Effector memory CD4-positive, alpha-beta T cell (primary cell): ENCODE measurements around the gene DEFB128.
"Not testable (repeated sequence)": the region's sequence is repeated elsewhere in the genome, so short reads cannot be mapped to it uniquely, and the experiment has no call there.

Experiments used
- DNase-seq, 3 donors: peaks; one replicate each; pipeline ENCODE4 v3.0.0-alpha.2; 2020
- H3K27ac ChIP-seq: 2 replicates; pipeline ENCODE4 v1.7.0; 2013; ENCODE audit warnings: mild to moderate bottlenecking, low read length, moderate library complexity; ENCODE audit not compliant: insufficient read depth, poor library complexity, severe bottlenecking
- H3K27me3 ChIP-seq: replicated peaks from 2 replicates; pipeline ENCODE4 v1.7.0; 2013; ENCODE audit warnings: mild to moderate bottlenecking, low read length; ENCODE audit not compliant: insufficient read depth, control insufficient read depth, poor library complexity, severe bottlenecking
- H3K36me3 ChIP-seq: 2 replicates; pipeline ENCODE4 v1.7.0; 2013; ENCODE audit warnings: mild to moderate bottlenecking, low read length, moderate library complexity; ENCODE audit not compliant: control insufficient read depth, insufficient read depth
- H3K4me1 ChIP-seq: 2 replicates; pipeline ENCODE4 v1.7.0; 2013; ENCODE audit warnings: low read length, mild to moderate bottlenecking; ENCODE audit not compliant: control insufficient read depth, insufficient read depth, poor library complexity, severe bottlenecking
- H3K4me3 ChIP-seq: 2 replicates; pipeline ENCODE4 v1.7.0; 2013; ENCODE audit warnings: low read length, low read depth, mild to moderate bottlenecking; ENCODE audit not compliant: insufficient read depth, poor library complexity, severe bottlenecking
- H3K9me3 ChIP-seq: 2 replicates; pipeline ENCODE4 v1.7.0; 2013; ENCODE audit warnings: mild to moderate bottlenecking, low read length, moderate library complexity; ENCODE audit not compliant: control insufficient read depth
- total RNA-seq, 3 donors: gene quantifications; one replicate each; lab custom pipeline; 2026; lab: John Stamatoyannopoulos, UW

The DEFB128 gene
- 0 reads per million in 3 donors for total RNA-seq

- H3K4me1 ChIP-seq: no peaks in the 10 kb centered on the region
- no peak for DNase-seq
- no peaks in the 10 kb centered on the region for H3K9me3 ChIP-seq
- H3K36me3 ChIP-seq: no peaks in the 10 kb centered on the region
- H3K27ac ChIP-seq: no peak within 1 kb of the TSS
- no peaks in the 10 kb centered on the region for H3K27me3 ChIP-seq
- H3K4me3 ChIP-seq: no peak within 1 kb of the TSS
Observed at GRCh38 chr20:189611-190010, at the start of gene DEFB128. Gene DEFB128, minus strand, starts transcription at chr20:189711. Its CDS starts 88 bp downstream, at chr20:189623.

- no peaks in the 10 kb centered on the region for H3K36me3 ChIP-seq
- H3K27ac ChIP-seq: no peak overlapping the region
- no peak overlapping the region for H3K4me3 ChIP-seq
- H3K9me3 ChIP-seq: no peaks in the 10 kb centered on the region
- no peaks in the 10 kb centered on the region for H3K27me3 ChIP-seq
- DNase-seq: no peak
- H3K4me1 ChIP-seq: no peaks in the 10 kb centered on the region
Observed at GRCh38 chr20:237929-238328, 48.4 kb upstream of the DEFB128 start.

- Histone ChIP-seq H3K4me3 (no peak overlapping the region), H3K4me1 (no peaks in the 10 kb centered on the region), H3K9me3 (no peaks in the 10 kb centered on the region), H3K27ac (no peak overlapping the region), H3K27me3 (no peaks in the 10 kb centered on the region), H3K36me3 (no peaks in the 10 kb centered on the region)
- no peak for DNase-seq
Observed at GRCh38 chr20:237489-237888, 48.0 kb upstream of the DEFB128 start.

GRCh38 chr20:235891-236290 is 46.4 kb upstream of the DEFB128 start:
- Histone ChIP-seq H3K36me3 (no peaks in the 10 kb centered on the region), H3K27ac (no peak overlapping the region), H3K4me3 (no peak overlapping the region)

DNA sequence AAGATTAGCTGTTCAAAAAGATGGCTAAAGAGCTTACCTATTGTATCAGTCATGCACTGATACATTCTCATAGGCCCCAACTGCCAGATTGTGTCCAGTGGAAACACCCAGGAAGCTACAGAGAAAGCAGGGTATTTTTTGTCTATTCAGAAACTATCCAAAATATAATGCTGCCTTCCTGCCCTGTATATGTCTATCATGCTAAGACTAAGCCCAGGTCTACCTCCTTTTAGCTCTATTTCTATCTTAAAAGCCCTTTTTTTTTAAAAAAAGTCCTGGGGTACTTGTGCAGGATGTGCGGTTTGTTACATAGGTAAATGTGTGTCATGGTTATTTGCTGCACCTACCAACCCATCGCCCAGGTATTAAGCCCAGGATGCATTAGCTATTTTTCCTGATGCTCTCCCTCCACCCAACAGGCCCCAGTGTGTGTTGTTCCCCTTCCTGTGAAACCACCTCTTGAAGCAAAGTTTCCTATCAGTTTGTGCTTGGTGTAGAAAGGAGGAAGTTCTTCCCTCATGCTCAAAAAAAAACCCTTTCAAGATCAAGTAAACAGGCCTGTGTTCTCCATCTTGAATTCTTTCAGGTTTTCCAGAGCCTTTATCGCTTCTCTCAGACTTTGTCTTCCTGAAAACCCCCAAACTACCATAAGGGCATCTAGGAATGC is 38.1 kb upstream of the DEFB128 start:
- H3K27ac ChIP-seq: no peak overlapping the region

More at GRCh38 chr20:235891-236290, 46.4 kb upstream of the DEFB128 start:
- no peaks in the 10 kb centered on the region for H3K27me3 ChIP-seq
- H3K9me3 ChIP-seq: no peaks in the 10 kb centered on the region
- no peaks in the 10 kb centered on the region for H3K4me1 ChIP-seq
- DNase-seq: no peak

DNA sequence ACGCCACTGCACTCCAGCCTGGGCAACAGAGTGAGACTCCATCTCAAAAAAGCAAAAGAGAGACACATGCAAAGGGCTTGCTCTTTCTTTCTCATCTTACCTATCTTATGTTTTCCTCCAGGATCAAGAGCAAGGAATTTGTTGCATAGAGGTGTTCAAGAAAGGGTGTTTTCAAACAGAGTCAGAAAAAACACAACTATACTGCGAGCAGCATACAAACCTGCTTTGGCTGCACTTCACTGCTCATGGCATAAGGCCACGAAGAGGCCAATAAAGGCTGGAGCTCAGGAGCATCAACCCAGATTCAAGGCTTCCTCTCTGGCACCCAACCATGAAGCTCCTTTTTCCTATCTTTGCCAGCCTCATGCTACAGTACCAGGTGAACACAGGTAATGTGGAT is 37.4 kb upstream of the DEFB128 start, which contains the start of gene DEFB129:
TSS of gene DEFB129 (plus strand) at position 301 of the 400 bp plus-strand sequence. CDS start at position 332, 31 bp downstream.
- no peaks in the 10 kb centered on the region for H3K27me3 ChIP-seq

More for the DNA sequence above, 38.1 kb upstream of the DEFB128 start:
- no peaks in the 10 kb centered on the region for H3K27me3 ChIP-seq
- H3K4me3 ChIP-seq: no peak overlapping the region
- no peaks in the 10 kb centered on the region for H3K9me3 ChIP-seq
- no peak for DNase-seq
- H3K36me3 ChIP-seq: no peaks in the 10 kb centered on the region
- no peaks in the 10 kb centered on the region for H3K4me1 ChIP-seq

DNA sequence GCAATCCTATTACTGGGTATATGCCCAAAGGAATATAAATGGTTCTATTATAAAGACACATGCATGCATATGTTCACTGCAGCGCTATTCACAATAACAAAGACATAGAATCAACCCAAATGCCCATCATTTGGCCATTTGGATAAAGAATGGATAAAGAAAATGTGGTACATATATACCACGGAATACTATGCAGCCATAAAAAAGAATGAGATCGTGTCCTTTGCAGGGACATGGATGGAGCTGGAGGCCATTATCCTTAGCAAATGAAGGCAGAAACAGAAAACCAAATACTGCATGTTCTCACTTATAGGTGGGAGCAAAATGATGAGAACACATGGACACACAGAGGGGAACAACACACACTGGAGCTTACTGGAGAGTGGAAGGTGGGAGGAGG is 36.4 kb upstream of the DEFB128 start:
- H3K27me3 ChIP-seq, H3K4me3 ChIP-seq, H3K36me3 ChIP-seq, H3K27ac ChIP-seq, H3K9me3 ChIP-seq, H3K4me1 ChIP-seq, DNase-seq: not testable (repeated sequence)

More for the DNA sequence above, 37.4 kb upstream of the DEFB128 start, which contains the start of gene DEFB129:
- no peak within 1 kb of the TSS for H3K4me3 ChIP-seq
- no peak within 1 kb of the TSS for H3K27ac ChIP-seq
- no peaks in the 10 kb centered on the region for H3K9me3 ChIP-seq
- H3K36me3 ChIP-seq: no peaks in the 10 kb centered on the region
- DNase-seq: no peak
- no peaks in the 10 kb centered on the region for H3K4me1 ChIP-seq

- no peak for DNase-seq
- Histone ChIP-seq H3K27me3 (no peaks in the 10 kb centered on the region), H3K9me3 (no peaks in the 10 kb centered on the region), H3K4me1 (no peaks in the 10 kb centered on the region), H3K36me3 (no peaks in the 10 kb centered on the region), H3K27ac (no peak overlapping the region), H3K4me3 (no peak overlapping the region)
Observed at GRCh38 chr20:221258-221830, 31.8 kb upstream of the DEFB128 start.

DNA sequence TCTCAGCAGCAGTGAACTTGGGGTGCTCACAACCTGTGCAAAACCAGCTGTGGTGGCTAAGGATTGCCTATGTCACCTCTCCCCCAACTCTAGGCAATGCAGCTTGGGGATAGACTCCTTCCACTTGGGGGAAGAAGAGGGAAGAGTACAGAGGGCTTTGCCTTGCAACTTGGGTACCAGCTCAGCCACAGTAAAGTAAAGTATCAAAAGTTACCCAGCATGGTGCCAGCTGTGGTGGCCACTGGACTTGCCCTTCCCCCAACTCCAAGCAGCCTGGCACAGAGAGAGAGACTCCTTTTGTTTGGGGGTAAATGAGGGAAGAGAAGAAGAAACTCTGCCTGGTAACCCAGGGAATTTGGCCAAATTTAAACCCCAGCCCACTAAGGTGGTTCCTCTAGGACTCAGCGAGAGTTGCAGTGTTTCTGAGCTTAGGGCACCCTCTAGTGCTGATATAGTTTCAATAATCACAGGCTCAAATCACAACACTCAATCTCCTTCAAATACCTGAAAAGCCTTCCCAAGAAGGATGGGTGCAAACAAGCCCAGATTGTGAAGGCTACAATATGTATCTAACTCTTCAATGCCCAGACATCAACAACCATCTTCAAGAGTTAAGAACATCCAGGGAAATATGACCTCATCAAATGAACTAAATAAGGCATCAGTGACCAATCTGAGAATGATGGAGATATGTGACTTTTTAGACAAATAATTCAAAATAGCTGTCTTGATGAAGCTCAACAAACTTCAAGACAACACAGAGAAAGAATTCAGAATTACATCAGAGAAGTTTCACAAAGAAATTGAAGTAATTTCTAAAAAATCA is 30.0 kb upstream of the DEFB128 start:
- H3K4me3 ChIP-seq: no peak overlapping the region
- H3K4me1 ChIP-seq: no peaks in the 10 kb centered on the region
- no peaks in the 10 kb centered on the region for H3K36me3 ChIP-seq
- no peak overlapping the region for H3K27ac ChIP-seq
- no peak for DNase-seq
- no peaks in the 10 kb centered on the region for H3K9me3 ChIP-seq
- no peaks in the 10 kb centered on the region for H3K27me3 ChIP-seq

- Histone ChIP-seq H3K4me3 (no peak overlapping the region), H3K36me3 (no peaks in the 10 kb centered on the region), H3K27me3 (no peaks in the 10 kb centered on the region), H3K9me3 (no peaks in the 10 kb centered on the region), H3K4me1 (no peaks in the 10 kb centered on the region), H3K27ac (no peak overlapping the region)
- DNase-seq: no peak
Observed at GRCh38 chr20:217266-217665, 27.8 kb upstream of the DEFB128 start.
